ENCODE results near the gene INHA.

- TF ChIP-seq CTCF (IDR thresholded peaks at IDR 0.05) (no peak), EZH2 (IDR thresholded peaks at IDR 0.05; ENCODE audit: borderline replicate concordance, insufficient read depth, low read depth, low read length, poor library complexity, severe bottlenecking) (no peak)
These were observed 5.0 kb upstream of the INHA start for GRCh38 chr2:219567131-219567530.

All from B cell (primary cell).